HFF-Myc (cell line): ENCODE measurements around the gene ANKRD53.

ENCODE experiments used
- DNase-seq: peaks from one replicate; pipeline ENCODE4 v3.0.0-alpha.2; 2011; ENCODE audit warnings: low read depth; ENCODE audit errors: extremely low read depth
- H3K4me3 ChIP-seq: replicated peaks from 2 replicates; pipeline ENCODE4 v1.5.1; 2011; ENCODE audit warnings: low read depth, mild to moderate bottlenecking, control low read depth, low read length
- TF ChIP-seq, protein P1 (sequence below): IDR thresholded peaks from 2 replicates; pipeline ENCODE4 v1.5.1; 2012; ENCODE audit warnings: mild to moderate bottlenecking, low read depth, low read length, control low read depth; ENCODE audit errors: missing control alignments

Gene ANKRD53

DNA sequence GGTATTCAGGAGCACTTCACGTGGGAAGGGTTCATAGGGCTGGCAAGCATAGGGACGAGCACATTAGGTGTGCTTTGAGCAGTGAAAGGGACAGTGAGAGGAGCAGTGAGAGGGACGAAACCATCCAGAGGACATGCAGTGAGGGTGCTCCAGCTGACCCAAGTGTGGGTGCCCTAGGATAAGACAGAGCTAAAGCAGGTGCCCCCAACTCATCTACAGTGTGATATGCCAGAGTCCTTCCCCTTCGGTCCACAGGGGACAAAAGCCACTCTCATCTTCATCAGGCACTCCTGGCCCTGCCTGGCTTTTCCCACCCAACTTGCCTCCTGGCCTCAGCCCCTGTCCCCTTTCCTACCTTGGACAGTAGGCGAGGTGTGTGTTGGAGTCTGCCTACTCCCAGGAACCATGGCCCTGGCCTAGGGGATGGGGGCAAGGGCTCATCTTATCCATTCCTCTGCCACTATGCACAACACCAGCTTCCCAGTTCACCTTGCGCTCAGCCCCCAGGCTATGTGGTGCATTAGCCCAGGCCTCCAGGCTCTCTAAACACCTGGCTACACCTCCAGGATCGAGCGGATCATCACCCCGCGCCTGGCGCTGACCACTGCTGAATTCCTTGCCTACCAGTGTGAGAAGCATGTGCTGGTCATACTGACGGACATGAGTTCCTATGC, 16.1 kb upstream of the ANKRD53 start:
- TF ChIP-seq, protein P1, sequence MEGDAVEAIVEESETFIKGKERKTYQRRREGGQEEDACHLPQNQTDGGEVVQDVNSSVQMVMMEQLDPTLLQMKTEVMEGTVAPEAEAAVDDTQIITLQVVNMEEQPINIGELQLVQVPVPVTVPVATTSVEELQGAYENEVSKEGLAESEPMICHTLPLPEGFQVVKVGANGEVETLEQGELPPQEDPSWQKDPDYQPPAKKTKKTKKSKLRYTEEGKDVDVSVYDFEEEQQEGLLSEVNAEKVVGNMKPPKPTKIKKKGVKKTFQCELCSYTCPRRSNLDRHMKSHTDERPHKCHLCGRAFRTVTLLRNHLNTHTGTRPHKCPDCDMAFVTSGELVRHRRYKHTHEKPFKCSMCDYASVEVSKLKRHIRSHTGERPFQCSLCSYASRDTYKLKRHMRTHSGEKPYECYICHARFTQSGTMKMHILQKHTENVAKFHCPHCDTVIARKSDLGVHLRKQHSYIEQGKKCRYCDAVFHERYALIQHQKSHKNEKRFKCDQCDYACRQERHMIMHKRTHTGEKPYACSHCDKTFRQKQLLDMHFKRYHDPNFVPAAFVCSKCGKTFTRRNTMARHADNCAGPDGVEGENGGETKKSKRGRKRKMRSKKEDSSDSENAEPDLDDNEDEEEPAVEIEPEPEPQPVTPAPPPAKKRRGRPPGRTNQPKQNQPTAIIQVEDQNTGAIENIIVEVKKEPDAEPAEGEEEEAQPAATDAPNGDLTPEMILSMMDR, result no peak
- DNase-seq, result no peak
- no peak overlapping the region for H3K4me3 ChIP-seq

DNA sequence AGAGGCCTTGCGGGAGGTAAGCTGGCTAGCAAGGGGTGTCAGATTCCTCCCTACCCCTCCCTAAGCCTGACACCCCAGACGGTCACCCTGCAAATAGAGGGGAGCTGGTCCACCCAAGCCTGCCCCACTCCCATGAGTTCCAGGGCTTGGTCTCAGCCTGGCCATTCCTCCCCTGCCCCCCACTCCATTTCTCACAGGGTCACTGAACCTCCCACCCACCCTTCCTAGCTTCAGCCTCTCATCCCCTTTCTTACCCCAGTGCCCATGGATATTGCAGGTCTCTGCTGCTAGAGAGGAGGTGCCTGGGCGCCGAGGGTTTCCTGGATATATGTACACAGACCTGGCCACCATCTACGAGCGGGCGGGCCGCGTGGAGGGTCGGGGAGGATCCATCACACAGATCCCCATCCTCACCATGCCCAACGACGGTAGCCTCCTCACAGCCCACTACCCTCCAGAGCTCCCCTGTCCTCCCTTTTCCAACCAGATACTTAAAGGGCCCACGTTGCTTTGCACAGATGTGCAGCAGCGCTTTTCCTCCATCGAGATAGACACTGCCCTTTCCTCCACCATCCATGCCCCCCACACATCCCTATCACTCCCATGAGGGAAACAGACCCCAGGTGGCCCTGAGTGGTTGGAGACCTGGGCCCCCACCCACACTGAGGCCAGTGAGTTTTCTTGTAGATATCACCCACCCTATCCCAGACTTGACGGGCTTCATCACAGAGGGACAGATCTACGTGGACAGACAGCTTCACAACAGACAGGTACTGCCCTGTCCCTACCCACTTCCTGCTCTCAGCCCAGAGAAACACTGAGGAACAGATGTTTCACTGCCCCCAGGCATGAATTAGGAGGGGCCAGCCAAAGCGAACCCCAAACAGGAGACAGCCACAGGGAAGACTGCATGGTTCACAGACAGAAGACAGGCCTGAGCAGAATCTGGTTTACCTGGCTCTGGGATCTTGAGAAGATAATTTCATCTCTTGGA, 15.2 kb upstream of the ANKRD53 start:
- TF ChIP-seq, protein P1, result no peak
- DNase-seq, result no peak

DNA sequence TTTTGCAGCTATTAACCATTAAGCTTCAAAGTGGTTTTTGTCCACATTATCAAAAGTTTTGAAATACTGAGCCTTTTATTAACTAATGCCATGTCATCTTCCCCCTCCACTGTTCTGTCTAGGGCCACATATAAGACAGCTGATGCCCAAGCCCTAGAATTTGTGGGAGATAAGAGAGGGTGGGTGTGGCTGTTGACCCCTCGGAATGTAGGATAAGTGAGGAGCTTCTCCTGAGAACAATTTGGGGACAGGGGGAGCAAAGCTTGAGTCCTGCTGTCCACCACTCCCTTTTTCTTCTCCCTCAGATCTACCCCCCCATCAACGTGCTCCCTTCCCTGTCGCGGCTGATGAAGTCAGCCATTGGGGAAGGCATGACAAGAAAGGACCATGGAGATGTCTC, 14.3 kb upstream of the ANKRD53 start:
- TF ChIP-seq, protein P1, result no peak
- no peak for DNase-seq
- H3K4me3 ChIP-seq, result no peak overlapping the region

More for the DNA sequence above, 15.2 kb upstream of the ANKRD53 start:
- no peak overlapping the region for H3K4me3 ChIP-seq

DNA sequence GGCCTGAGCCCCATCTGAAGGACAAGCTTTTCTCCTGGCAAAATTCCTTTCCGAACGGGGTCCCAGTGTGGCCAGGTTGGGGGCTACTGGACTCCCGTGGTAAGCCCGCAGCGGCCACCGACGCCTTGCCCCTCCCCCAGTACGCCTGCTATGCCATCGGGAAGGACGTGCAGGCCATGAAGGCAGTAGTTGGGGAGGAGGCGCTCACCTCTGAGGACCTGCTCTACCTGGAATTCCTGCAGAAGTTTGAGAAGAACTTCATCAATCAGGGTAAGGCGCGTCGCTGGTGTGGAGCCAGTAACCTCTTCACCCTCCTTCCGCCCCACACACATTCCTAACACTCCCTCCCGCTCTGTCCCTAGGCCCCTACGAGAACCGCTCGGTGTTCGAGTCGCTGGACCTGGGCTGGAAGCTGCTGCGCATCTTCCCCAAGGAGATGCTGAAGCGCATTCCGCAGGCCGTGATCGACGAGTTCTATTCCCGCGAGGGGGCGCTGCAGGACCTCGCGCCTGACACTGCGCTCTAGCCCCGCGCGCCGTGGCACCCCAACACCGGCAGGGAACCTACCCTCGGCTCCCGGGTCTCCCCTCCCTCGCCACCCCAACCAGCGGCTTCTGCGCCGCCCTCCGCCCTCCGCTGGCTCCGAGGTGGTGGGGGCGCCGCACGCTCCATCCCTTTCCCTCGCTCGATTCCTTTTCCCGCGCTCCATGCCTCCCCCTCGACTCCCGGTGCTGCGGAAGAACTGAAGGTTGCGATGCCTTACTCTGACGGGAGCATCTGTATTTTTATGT, 13.6 kb upstream of the ANKRD53 start:
- TF ChIP-seq, protein P1, result peak; percentile 81
- no peak for DNase-seq
- peak overlapping the region; percentile 31 for H3K4me3 ChIP-seq

DNA sequence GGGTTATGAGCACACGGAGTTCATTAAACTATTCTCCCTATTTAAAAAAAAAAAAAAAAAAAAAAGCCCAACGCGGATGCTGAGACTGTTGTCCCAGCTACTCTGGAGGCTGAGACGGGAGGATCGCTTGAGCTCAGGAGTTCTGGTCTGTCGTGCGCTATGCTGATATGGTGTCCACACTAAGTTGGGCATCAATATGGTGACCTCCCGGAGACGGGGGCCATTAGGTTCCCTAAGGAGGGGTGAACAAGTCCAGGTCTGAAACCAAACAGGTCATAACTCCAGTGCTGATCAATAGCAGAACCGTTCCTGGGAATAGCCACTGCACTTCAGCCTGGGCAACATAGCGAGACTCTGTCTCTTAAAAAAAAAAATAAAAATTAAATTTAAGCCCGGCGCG, 12.9 kb upstream of the ANKRD53 start:
- no peak for DNase-seq
- TF ChIP-seq, protein P1, result no peak
- H3K4me3 ChIP-seq, result peak overlapping the region; percentile 31; the same call in 1 of the 2 replicates

DNA sequence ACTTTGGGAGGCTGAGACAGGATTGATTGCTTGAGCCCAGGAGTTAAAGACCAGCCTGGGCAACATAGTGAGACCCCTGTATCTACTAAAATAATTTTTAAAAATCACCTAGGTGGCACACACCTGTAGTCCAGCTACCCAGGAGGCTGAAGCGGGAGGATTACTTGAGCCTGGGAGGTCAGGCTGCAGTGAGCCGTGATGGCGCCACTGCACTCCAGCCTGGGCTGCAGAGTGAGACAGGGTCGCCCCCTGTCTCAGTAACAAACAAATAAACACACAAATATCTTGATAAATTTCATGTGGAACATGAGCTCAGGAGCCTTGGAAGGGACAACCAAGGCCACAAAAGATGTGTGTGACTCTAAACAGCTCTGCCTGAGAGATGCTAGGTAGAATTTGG, 11.7 kb upstream of the ANKRD53 start:
- TF ChIP-seq, protein P1, result no peak
- no peak overlapping the region for H3K4me3 ChIP-seq
- DNase-seq, result no peak
